HFFc6 (cell line): ENCODE data around the gene TRIM27. TPM values are rescaled to one million over a fixed set of nuclear protein-coding genes. Genes with fewer than 3 reads are reported as not detected.
"Not testable (repeated sequence)": the region's sequence is repeated elsewhere in the genome, so short reads cannot be mapped to it uniquely, and the experiment has no call there.

Experiments
- DNase-seq: peaks from one replicate; pipeline ENCODE4 v3.0.0-alpha.2; 2018
- H3K27ac Mint-ChIP-seq: 2 replicates; pipeline ENCODE4 v1.8.0; 2020; ENCODE audit warnings: mild to moderate bottlenecking, mixed read lengths
- H3K27me3 Mint-ChIP-seq: 2 replicates; pipeline ENCODE4 v1.8.0; 2021; ENCODE audit warnings: mild to moderate bottlenecking, moderate library complexity, mixed read lengths; ENCODE audit not compliant: insufficient read depth
- H3K36me3 Mint-ChIP-seq: 2 replicates; pipeline ENCODE4 v1.8.0; 2021; ENCODE audit warnings: low read depth, mixed read lengths
- H3K4me1 Mint-ChIP-seq: 2 replicates; pipeline ENCODE4 v1.8.0; 2020; ENCODE audit warnings: low read depth, mixed read lengths
- H3K4me3 Mint-ChIP-seq: 2 replicates; pipeline ENCODE4 v1.8.0; 2020; ENCODE audit warnings: mild to moderate bottlenecking, moderate library complexity, mixed read lengths
- H3K9me3 Mint-ChIP-seq: 2 replicates; pipeline ENCODE4 v1.8.0; 2020; ENCODE audit warnings: mild to moderate bottlenecking, mixed read lengths
- CTCF ChIP-seq: fragments of 200-600 bp; sonication (generic); IDR thresholded peaks from 2 replicates; pipeline ENCODE4 v1.5.0; 2021; ENCODE audit warnings: antibody characterized with exemption, mild to moderate bottlenecking
- total RNA-seq, 6 experiments: library from RNA; stranded (reverse); fragmentation: NEBNext Ultra II Directional; extraction: Animal tissue kit (Norgen Biotek cat#: 25700); gene quantifications; 2 replicates in 1 of 6; 3 replicates in 5 of 6; pipeline ENCODE4 v1.2.3, GENCODE V29; 2021

Gene TRIM27
- total RNA-seq, 6 experiments from 2014 or later = 35.9 to 40.6 (median 39.3) TPM

- no peak for DNase-seq
- Mint-ChIP-seq H3K27ac (no peak overlapping the region), H3K27me3 (peaks cover 11% of the 10 kb centered on the region), H3K9me3 (peaks cover 7% of the 10 kb centered on the region; the same call in 1 of the 2 replicates), H3K36me3 (no peaks in the 10 kb centered on the region), H3K4me1 (peaks cover 20% of the 10 kb centered on the region), H3K4me3 (peak overlapping the region; percentile 76)
- TF ChIP-seq CTCF = no peak
Observed at GRCh38 chr6:28867086-28867409, 56.7 kb downstream of the TRIM27 start.

GRCh38 chr6:28866205-28867085 lies 57.3 kb downstream of the TRIM27 start:
- DNase-seq = peak; percentile 36
- not testable (repeated sequence) for H3K27ac Mint-ChIP-seq, H3K9me3 Mint-ChIP-seq, H3K36me3 Mint-ChIP-seq
- Mint-ChIP-seq H3K4me3 (peak overlapping the region; percentile 76), H3K4me1 (peaks cover 20% of the 10 kb centered on the region), H3K27me3 (peaks cover 11% of the 10 kb centered on the region)

- no peak overlapping the region for H3K27ac Mint-ChIP-seq
Observed at GRCh38 chr6:28865401-28866204, 58.2 kb downstream of the TRIM27 start.

GRCh38 chr6:28864326-28864923 lies 59.4 kb downstream of the TRIM27 start:
- TF ChIP-seq CTCF = peak; percentile 49; the same call in 1 of the 2 replicates
- Mint-ChIP-seq H3K9me3 (peaks cover 7% of the 10 kb centered on the region; the same call in 1 of the 2 replicates), H3K27me3 (peaks cover 12% of the 10 kb centered on the region), H3K36me3 (no peaks in the 10 kb centered on the region), H3K4me1 (peaks cover 20% of the 10 kb centered on the region), H3K4me3 (peak overlapping the region; percentile 95), H3K27ac (peak overlapping the region; percentile 4; the same call in 1 of the 2 replicates)
- DNase-seq = no peak

More at GRCh38 chr6:28865401-28866204, 58.2 kb downstream of the TRIM27 start:
- no peak for TF ChIP-seq CTCF
- peak; percentile 14 for DNase-seq
- Mint-ChIP-seq H3K9me3 (peaks cover 7% of the 10 kb centered on the region; the same call in 1 of the 2 replicates), H3K4me1 (peaks cover 20% of the 10 kb centered on the region), H3K27me3 (peaks cover 14% of the 10 kb centered on the region), H3K4me3 (peak overlapping the region; percentile 76), H3K36me3 (no peaks in the 10 kb centered on the region)

- Mint-ChIP-seq H3K4me3 (peak overlapping the region; percentile 95), H3K36me3 (no peaks in the 10 kb centered on the region), H3K4me1 (peaks cover 20% of the 10 kb centered on the region), H3K27me3 (peaks cover 12% of the 10 kb centered on the region), H3K27ac (peak overlapping the region; percentile 81), H3K9me3 (peaks cover 7% of the 10 kb centered on the region; the same call in 1 of the 2 replicates)
- no peak for TF ChIP-seq CTCF
- peak; percentile 76 for DNase-seq
Observed at GRCh38 chr6:28863604-28864325, 60.0 kb downstream of the TRIM27 start.
